GM19193 (cell line): ENCODE results near the gene TPRKB.

Source experiments
- POLR2A ChIP-seq: IDR thresholded peaks from 4 replicates; pipeline ENCODE4 v1.6.1; 2011; ENCODE audit not compliant: insufficient read depth, insufficient read length; ENCODE audit errors: extremely low read depth

TPRKB gene

GRCh38 chr2:73746877-73747208 is 9.7 kb upstream of the TPRKB start:
- no peak for TF ChIP-seq POLR2A

DNA sequence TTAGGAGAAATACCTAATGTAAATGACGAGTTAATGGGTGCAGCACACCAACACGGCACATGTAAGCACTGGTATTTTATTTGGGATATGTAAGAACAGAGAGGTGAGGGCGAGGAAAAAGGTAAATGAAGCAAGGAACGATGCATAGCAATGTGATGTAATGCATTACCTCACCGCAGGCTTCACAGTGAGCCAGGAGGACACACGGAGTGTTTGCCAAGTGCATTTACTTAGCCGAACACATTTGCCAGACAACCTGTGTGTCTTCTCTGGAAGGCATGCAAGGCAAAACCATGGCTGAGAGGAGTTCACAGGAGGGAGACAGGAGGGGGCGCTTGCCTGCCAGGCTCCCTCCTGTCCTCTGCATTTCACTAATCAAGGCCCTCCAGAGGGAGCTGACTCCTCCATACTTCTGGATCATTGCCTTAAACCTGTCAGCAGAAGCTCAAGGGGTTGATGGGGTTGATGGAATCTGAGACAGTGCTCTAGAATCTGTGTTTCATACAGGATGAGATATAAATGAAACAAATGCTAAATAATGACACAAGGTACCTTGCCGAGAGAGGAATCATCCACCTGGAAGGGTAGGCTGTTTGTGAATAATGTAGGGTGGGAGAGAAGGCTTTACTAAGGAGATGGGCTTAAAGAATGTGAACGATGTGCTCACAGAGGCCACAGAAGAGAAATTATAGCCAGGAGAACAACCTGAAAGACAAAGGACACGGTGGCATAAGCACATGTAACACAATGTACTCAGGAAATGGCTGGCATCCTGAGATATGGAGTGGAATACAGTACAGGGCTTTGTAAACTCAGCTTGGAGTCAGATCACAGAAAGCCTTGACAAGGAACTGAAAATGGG is 9.1 kb upstream of the TPRKB start:
- no peak for TF ChIP-seq POLR2A

- TF ChIP-seq POLR2A, result no peak
These were observed 3.6 kb upstream of the TPRKB start for GRCh38 chr2:73740767-73741166.

DNA sequence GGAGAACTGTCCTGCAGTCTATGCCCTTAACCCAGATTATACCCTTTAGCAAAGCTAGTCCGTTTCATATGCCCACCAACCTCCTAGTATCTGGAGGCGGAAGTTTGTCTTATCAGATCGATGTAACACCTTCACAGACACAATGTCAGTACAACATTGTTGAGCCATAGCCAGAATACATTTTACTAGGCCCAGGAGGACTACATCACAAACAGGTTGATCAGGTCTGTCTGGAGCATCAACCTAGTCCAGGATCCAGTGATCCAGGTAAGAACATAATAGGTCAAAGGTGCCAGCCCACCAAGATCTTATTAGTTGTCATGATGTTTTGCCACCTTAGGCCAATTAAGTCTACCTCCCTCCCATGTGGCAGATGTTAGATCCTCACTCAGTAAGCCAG is 2.0 kb upstream of the TPRKB start:
- TF ChIP-seq POLR2A, result no peak

DNA sequence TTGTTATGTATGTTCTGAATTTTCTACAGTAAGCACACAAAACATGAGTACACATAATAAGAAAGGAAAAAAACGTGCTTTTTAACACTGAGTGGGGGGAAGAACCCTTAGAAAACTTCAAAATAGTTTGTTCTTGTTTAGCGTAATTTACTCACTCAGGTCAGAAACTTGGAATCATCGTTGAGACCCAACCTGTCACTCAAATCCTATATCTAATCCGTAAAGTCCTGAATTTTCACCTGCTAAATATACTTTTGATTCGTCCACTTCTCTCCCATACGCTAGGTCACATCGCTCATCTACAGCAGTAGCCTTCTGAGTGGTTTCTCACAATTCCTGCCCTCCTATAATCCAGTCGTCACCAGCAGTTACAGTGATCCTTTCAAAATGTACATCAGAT is 767 bp downstream of the TPRKB start:
- no peak for TF ChIP-seq POLR2A

- TF ChIP-seq POLR2A, result no peak
These were observed 6.3 kb downstream of the TPRKB start for GRCh38 chr2:73730810-73731209.

DNA sequence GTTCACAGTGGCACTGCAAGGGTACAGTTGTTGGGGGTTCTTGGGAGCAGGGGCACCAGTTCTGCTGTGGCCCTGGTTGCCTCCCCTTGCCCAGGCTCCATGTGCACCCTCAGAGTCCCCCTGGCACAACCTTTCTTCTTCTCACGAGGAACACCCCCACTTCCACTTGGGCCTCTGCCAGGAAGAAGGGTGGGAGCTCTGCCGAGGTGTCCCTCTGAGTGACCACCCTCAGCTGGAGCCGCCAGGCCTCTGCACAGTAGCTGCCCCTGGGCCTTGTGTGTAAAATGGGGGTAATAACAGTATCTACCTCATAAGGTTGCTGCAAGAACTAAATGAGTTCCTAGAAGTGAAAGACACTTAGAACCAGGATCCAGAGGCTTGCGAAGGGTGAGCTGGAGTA is 8.4 kb downstream of the TPRKB start:
- no peak for TF ChIP-seq POLR2A

GRCh38 chr2:73728043-73728442 is 9.1 kb downstream of the TPRKB start:
- no peak for TF ChIP-seq POLR2A

DNA sequence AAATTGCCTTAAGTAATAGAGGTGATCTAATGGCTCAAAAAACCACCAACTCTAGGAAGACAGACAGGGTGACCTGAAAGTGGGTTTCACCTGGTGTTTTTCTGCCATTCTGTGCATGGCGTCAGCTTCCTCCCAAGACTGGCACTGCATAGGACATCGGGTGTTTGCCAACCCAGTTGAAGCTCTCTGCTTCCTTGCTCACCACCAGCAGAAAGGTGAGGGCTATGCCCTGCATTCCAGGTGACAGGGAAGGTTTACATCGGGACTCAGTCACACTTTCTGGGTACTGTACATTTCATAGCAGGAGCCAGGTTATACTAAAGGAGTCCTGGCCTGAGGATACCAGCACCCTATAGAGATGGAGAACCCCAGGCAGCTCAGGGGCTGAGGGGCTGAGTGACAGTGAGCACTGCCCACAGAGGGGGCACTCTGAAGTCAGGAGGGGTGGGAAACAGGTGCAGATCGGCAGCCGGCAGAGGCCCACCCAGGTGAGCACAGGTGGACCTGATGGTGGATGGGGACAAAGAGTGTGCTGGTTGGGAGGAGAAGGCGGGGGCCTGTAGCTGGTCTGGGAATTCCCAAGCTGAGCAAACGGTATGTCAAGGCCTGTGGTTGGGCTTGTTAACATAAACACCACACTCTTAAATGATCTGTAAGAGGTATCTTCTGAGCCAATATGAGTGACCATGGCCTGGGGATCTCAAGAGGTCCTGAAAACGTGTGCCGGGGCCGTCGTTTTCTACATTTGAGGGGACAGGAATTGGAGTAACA is 18.1 kb downstream of the TPRKB start:
- TF ChIP-seq POLR2A, result no peak

GRCh38 chr2:73718421-73718820 is 18.7 kb downstream of the TPRKB start:
- TF ChIP-seq POLR2A, result no peak

- TF ChIP-seq POLR2A, result no peak
These were observed 19.9 kb downstream of the TPRKB start for GRCh38 chr2:73717251-73717606.

- TF ChIP-seq POLR2A, result no peak
These were observed 20.4 kb downstream of the TPRKB start for GRCh38 chr2:73716543-73717250.

DNA sequence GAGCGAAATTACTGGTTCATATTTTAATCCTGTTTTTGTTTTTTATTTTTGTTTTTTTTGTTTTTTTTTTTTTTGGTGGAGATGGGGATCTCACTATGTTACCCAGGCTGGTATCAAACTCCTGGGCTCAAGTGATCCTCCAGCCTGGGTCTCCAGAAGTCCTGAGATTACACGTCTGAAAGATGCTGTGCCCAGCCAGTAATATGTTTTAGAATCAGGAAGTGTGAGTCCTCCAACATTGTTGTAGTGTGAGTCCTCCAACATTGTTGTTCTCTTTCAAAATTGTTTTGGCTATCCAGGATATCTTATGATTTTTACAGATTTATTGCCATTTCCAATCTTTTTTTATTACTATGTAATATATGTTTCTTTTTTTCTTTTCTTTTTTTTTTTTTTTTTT is 23.1 kb downstream of the TPRKB start:
- no peak for TF ChIP-seq POLR2A

DNA sequence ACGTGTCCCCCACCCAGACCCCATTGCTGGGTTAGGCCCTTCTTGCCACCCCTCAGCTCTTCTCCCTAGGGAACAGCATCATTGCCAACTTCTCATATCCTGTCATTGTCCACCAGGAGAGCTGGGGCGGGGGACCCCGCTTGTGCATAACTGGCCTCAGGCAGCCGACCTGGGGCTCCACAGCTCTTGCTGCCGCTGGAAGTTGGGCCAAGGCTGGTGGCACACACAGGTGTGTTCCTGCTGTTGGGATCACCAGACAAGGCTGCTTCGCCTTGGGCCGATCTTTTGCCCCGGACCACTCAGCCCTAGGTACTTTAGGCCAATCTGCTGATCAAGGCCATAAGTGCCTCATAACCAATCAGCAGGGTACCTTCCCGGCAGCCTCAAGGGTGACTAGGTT is 28.6 kb downstream of the TPRKB start:
- TF ChIP-seq POLR2A, result no peak

DNA sequence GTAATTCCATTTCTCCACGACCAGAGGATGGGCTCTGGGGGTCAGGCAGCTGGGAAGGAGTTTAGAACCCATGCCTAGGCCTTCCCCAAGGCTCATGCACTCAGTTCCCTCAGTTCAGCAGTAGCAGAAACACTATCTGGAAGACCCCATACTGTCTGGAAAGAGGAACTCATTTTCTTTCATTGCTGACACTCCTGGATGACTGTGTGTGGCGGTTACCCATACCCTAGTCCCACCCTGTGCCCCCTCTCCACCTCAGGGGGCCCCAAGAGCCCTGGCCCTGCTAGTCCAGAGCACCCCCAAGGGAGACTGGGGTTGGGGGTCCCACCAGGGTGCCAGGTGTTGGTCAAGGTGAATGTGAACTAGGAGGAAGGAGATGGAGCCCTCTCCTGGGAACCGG is 29.5 kb downstream of the TPRKB start:
- no peak for TF ChIP-seq POLR2A

DNA sequence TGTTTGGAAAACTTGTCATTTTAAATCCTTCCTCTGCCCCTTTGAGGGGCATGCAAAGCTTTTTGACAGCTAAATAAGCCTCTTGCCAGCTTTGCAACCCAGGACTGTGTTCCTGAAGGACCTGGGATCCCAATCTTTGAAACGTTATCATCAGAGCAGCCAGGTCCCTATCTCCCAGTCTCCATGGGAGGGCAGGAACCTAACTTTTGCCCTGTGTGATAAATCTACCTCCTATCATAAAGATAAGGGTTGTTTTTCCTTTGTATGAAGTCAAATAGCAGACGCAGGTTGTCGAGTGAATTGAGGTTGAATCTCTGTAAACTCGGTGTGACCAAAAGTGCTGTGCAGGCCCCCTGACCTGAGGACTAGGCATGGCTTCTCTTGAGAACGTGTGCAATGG is 30.1 kb downstream of the TPRKB start:
- no peak for TF ChIP-seq POLR2A

DNA sequence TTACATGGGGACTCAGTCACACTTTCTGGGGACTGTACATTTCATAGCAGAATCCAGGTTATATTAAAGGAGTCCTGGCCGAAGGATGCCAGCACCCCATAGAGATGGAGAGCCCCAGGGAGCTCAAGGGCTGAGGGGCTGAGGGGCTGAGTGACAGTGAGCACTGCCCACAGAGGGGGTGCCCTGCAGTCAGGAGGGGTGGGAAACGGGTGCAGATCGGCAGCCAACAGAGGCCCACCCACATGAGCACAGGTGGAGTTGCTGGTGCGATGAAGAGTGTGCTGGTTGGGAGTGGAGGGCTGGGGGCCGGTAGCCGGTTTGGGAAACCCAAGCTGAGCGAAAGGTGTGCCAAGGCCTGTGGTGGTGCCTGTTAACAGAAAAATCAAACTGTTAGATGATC is 32.1 kb downstream of the TPRKB start:
- TF ChIP-seq POLR2A, result no peak

DNA sequence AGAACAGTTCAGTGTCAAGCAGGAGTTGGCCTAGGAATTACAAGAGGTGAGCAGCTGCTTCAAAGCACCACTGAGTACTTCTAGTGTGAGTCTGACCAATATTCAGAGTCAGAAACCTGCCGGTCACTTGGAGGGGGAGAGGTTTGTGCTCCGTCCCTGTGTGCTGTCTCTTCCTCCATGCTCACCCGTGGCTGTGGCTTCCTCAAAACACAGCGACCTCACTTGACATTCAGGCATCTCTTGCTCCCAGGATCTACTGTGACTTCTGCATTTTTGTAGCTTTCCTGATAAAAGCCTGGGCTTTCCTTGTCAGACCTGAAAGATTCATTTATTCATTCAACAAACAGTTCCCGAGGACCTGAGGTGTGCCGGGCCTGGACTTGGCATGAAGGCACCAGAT is 32.9 kb downstream of the TPRKB start:
- no peak for TF ChIP-seq POLR2A
